Astrocyte (in vitro differentiated cells and primary cell): ENCODE measurements around the gene PYGB. TPM values are rescaled to one million over a fixed set of nuclear protein-coding genes. Genes with fewer than 3 reads are reported as not detected.
A peak's percentile ranks its signal among the peaks of the same experiment; 100 is the strongest.

Experiments used
- DNase-seq: peaks from one replicate; pipeline ENCODE4 v3.0.0-alpha.2; 2010; ENCODE audit warnings: low read depth
- FAIRE-seq: peaks from 2 replicates; lab custom pipeline; 2011; peaks lifted over from hg19 to GRCh38; lab: Jason Lieb, UNC
- H2AFZ ChIP-seq: 2 replicates; pipeline ENCODE4 v1.6.0; 2012; ENCODE audit warnings: low read depth, low read length, inconsistent platforms
- H3K27ac ChIP-seq: 2 replicates; pipeline ENCODE4 v1.5.1; 2011; ENCODE audit warnings: low read depth, low read length, inconsistent platforms
- H3K27me3 ChIP-seq: 2 replicates; pipeline ENCODE4 v1.6.0; 2011; ENCODE audit warnings: low read length, inconsistent platforms; ENCODE audit not compliant: insufficient read depth
- H3K36me3 ChIP-seq: 2 replicates; pipeline ENCODE4 v1.5.1; 2011; ENCODE audit warnings: low read length, inconsistent platforms; ENCODE audit not compliant: insufficient read depth
- H3K4me1 ChIP-seq: 2 replicates; pipeline ENCODE4 v1.5.1; 2011; ENCODE audit warnings: low read length, inconsistent platforms; ENCODE audit not compliant: insufficient read depth
- H3K4me2 ChIP-seq: 2 replicates; pipeline ENCODE4 v1.6.0; 2012; ENCODE audit warnings: low read length, inconsistent platforms
- H3K4me3 ChIP-seq: 2 replicates; pipeline ENCODE4 v1.5.1; 2011; ENCODE audit warnings: low read depth, mild to moderate bottlenecking, low read length, inconsistent platforms; ENCODE audit not compliant: insufficient read depth
- H3K79me2 ChIP-seq: 2 replicates; pipeline ENCODE4 v1.6.0; 2012; ENCODE audit warnings: mild to moderate bottlenecking, low read length, inconsistent platforms; ENCODE audit not compliant: insufficient read depth
- H3K9ac ChIP-seq: 2 replicates; pipeline ENCODE4 v1.6.0; 2012; ENCODE audit warnings: mild to moderate bottlenecking, low read length, inconsistent platforms
- H3K9me3 ChIP-seq: 2 replicates; pipeline ENCODE4 v1.5.1; 2012; ENCODE audit warnings: low read depth, mild to moderate bottlenecking, low read length, inconsistent platforms; ENCODE audit not compliant: insufficient read depth
- H4K20me1 ChIP-seq: 2 replicates; pipeline ENCODE4 v1.6.0; 2012; ENCODE audit warnings: low read length, inconsistent platforms; ENCODE audit not compliant: insufficient read depth
- H3K27ac Mint-ChIP-seq: one replicate; pipeline ENCODE4 v1.8.0; 2021; ENCODE audit warnings: mild to moderate bottlenecking, mixed read lengths; ENCODE audit not compliant: unreplicated experiment
- H3K27me3 Mint-ChIP-seq: one replicate; pipeline ENCODE4 v1.8.0; 2021; ENCODE audit warnings: low read depth, mixed read lengths; ENCODE audit not compliant: unreplicated experiment
- H3K36me3 Mint-ChIP-seq: one replicate; pipeline ENCODE4 v1.8.0; 2021; ENCODE audit warnings: low read depth, mixed read lengths; ENCODE audit not compliant: unreplicated experiment
- H3K4me1 Mint-ChIP-seq: one replicate; pipeline ENCODE4 v1.8.0; 2021; ENCODE audit warnings: low read depth, mixed read lengths; ENCODE audit not compliant: unreplicated experiment
- H3K4me3 Mint-ChIP-seq: one replicate; pipeline ENCODE4 v1.8.0; 2021; ENCODE audit warnings: mild to moderate bottlenecking, moderate library complexity, mixed read lengths; ENCODE audit not compliant: unreplicated experiment
- H3K9me3 Mint-ChIP-seq: one replicate; pipeline ENCODE4 v1.8.0; 2021; ENCODE audit warnings: mild to moderate bottlenecking, mixed read lengths; ENCODE audit not compliant: unreplicated experiment
- EZH2 ChIP-seq: IDR thresholded peaks from 2 replicates; pipeline ENCODE4 v1.6.1; 2012; ENCODE audit warnings: mild to moderate bottlenecking, low read length, inconsistent platforms; ENCODE audit not compliant: insufficient read depth
- total RNA-seq: library from RNA; stranded (reverse); gene quantifications from 2 replicates; pipeline ENCODE4 v1.2.1, GENCODE V29; 2021
- TF ChIP-seq, protein P1 (sequence below): IDR thresholded peaks from 2 replicates; pipeline ENCODE4 v1.5.1; 2011; ENCODE audit warnings: low read depth, mild to moderate bottlenecking, inconsistent platforms, low read length, moderate library complexity; ENCODE audit not compliant: insufficient read depth

The PYGB gene
- total RNA-seq, 1 donor from 2014 or later: 206 TPM

DNA sequence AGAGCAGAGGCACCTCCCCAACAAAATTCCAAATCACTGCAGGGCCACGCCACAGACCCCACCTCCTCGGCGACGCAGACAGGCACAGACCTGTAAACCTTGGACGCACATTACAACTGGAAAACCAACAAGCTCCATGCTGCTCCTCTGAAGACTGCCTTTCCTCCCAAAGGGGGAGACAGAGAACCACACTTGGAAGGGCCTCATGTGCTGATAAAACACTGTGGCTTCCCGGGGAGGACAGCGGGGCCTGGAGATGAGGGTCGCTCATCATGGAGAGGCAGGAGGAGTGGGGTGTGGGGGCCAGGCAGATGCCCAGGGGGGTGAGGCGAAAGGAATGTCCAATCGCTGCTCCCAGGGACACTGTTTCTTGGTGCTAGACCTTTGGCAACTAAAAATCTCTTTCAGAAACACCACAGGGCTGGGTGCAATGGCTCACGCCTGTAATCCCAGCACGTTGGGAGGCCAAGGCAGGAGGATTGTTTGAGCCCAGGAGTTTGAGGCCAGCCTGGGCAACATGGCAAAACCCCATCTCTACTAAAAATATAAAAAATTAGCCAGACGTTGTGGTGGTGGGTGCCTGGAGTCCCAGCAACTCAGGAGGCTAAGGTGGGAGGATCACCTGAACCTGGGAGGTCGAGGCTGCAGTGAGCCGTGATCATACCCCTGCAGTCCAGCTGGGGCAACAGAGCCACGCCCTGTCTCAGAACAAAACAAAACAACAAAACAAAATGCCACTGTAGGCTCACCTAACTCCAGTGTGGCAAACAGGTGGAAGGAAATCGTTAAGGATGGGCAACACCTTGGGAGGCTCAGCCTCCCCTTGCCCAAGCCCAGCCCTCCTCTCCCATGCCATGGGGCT, 88.9 kb downstream of the PYGB start:
- no peaks in the 10 kb centered on the region for H3K4me1 ChIP-seq
- FAIRE-seq (no peak), DNase-seq (peak; percentile 29)
- H3K4me2 ChIP-seq: no peak overlapping the region
- Mint-ChIP-seq H3K9me3 (peaks cover 3% of the 10 kb centered on the region), H3K4me3 (no peak overlapping the region), H3K4me1 (peaks cover 21% of the 10 kb centered on the region), H3K27ac (no peak overlapping the region), H3K27me3 (no peaks in the 10 kb centered on the region), H3K36me3 (peaks cover 6% of the 10 kb centered on the region)
- H3K4me3 ChIP-seq: no peak overlapping the region
- H4K20me1 ChIP-seq: peaks cover 23% of the 10 kb centered on the region
- no peak overlapping the region for H3K9ac ChIP-seq
- H3K79me2 ChIP-seq: peaks cover 36% of the 10 kb centered on the region
- H3K9me3 ChIP-seq: no peaks in the 10 kb centered on the region
- H3K27me3 ChIP-seq: no peaks in the 10 kb centered on the region
- H3K36me3 ChIP-seq: no peaks in the 10 kb centered on the region
- H2AFZ ChIP-seq: no peak overlapping the region
- H3K27ac ChIP-seq: no peak overlapping the region
- TF ChIP-seq, protein P1, sequence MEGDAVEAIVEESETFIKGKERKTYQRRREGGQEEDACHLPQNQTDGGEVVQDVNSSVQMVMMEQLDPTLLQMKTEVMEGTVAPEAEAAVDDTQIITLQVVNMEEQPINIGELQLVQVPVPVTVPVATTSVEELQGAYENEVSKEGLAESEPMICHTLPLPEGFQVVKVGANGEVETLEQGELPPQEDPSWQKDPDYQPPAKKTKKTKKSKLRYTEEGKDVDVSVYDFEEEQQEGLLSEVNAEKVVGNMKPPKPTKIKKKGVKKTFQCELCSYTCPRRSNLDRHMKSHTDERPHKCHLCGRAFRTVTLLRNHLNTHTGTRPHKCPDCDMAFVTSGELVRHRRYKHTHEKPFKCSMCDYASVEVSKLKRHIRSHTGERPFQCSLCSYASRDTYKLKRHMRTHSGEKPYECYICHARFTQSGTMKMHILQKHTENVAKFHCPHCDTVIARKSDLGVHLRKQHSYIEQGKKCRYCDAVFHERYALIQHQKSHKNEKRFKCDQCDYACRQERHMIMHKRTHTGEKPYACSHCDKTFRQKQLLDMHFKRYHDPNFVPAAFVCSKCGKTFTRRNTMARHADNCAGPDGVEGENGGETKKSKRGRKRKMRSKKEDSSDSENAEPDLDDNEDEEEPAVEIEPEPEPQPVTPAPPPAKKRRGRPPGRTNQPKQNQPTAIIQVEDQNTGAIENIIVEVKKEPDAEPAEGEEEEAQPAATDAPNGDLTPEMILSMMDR: no peak
- no peak for TF ChIP-seq EZH2

DNA sequence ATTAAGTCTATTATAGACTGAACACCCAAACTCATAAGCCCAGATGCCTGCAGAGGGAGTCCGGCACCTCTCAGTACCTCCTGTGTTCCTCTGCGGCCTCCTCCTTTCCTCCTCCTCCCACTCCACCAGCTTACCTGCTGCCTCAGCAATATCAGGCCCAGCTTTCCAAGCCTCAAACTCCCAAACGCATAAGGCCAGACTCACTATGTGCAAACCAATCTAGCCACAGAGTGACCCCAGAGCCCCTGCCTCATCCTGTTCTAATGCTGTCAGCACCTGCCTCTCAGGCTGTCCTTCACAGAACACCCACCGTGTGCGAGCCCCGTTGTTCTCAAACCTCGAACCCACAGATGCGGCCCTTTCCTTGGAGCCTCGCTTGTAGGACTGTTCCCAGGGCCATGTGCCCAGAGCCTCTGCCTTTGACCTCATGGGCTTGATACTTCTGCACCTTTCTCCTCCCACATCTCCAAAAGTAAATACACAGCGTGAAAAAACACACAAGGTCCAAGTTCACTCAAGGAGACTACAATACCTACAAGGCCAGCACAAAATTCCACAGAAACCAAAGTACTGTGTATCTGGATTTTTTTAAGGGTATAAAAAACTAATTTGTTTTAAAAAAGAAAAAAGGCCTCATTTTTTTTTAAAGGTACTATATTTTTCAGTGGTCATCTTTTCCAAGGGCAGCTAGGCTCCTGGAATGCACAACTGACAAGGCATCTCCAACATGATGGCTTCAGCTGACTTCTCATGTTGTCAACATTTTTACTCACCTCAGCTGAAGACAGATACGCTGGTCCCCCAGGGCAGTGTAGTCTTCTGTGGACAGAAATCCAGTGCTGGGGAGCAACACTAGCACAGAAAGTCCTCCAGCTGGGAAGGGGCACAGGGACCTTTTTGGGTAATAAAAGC, 90.5 kb downstream of the PYGB start:
- Histone ChIP-seq H3K79me2 (peaks cover 50% of the 10 kb centered on the region), H3K27me3 (no peaks in the 10 kb centered on the region), H2AFZ (no peak overlapping the region), H3K4me3 (no peak overlapping the region), H3K36me3 (no peaks in the 10 kb centered on the region), H3K4me2 (no peak overlapping the region), H4K20me1 (peaks cover 37% of the 10 kb centered on the region), H3K4me1 (no peaks in the 10 kb centered on the region), H3K27ac (no peak overlapping the region), H3K9me3 (no peaks in the 10 kb centered on the region), H3K9ac (no peak overlapping the region)
- peaks cover 28% of the 10 kb centered on the region for H3K4me1 Mint-ChIP-seq
- no peaks in the 10 kb centered on the region for H3K27me3 Mint-ChIP-seq
- TF ChIP-seq EZH2: no peak
- TF ChIP-seq, protein P1: no peak
- H3K27ac Mint-ChIP-seq: no peak overlapping the region
- DNase-seq (no peak), FAIRE-seq (no peak)
- H3K4me3 Mint-ChIP-seq: no peak overlapping the region
- H3K9me3 Mint-ChIP-seq: no peaks in the 10 kb centered on the region
- H3K36me3 Mint-ChIP-seq: peaks cover 9% of the 10 kb centered on the region
